HG03565 (cell line): Measurements from ENCODE around the gene SOWAHC.
"Not testable (repeated sequence)": the region's sequence is repeated elsewhere in the genome, so short reads cannot be mapped to it uniquely, and the experiment has no call there.

Experiments used
- ATAC-seq: cut with Tn5 transposase; IDR thresholded peaks from one replicate; pipeline ENCODE4 v1.9.1; 2021; ENCODE audit warnings: mild to moderate bottlenecking, moderate library complexity; ENCODE audit not compliant: unreplicated experiment

The SOWAHC gene

GRCh38 chr2:109615637-109616144, 1.5 kb downstream of the SOWAHC start:
- no peak for ATAC-seq

DNA sequence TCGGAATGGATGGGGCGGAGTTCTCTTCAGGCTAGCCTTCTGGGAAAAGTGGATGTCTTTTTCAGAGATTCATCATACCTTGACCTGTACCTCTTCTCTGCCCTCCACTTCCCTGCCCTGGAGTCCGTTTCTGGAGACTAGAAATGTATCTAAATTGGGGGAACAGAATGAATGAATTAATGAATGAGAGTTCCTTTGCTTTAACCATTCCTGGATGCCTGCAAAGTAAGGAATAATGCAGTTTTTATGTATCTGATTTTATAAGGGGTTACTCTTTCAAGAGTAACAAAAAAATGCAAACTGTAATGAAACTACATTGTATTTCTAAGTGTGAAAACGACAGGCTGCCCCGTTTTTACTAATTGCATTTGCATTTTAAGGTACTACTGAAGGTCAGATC, 2.0 kb downstream of the SOWAHC start:
- ATAC-seq: no peak

DNA sequence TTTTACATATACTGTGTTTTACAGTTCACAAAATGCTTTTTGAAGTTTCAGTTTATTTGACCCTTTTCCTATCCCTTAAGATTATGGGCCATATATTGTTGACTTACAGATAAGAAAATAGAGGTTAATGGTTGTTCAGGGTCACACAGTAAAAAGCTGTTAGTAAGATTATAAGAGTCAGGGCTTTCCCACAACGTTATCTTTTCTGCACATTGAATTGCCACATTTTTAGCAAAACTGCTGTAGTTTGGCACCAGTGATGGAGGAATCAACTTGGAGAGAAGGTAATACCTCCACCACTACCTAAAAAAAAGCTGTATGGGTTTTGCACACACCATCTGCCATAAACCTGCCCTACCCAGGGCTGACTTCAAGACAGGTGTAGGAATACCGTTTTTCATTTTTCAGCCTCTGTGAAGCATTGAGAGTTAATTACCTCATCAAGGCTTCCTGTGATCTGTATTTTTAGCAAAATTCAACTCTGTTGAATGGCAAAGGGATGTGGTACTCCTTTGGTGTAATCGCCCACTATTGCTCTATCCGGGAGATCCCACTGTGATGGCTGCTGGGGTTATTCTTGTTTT, 5.0 kb downstream of the SOWAHC start:
- no peak for ATAC-seq

DNA sequence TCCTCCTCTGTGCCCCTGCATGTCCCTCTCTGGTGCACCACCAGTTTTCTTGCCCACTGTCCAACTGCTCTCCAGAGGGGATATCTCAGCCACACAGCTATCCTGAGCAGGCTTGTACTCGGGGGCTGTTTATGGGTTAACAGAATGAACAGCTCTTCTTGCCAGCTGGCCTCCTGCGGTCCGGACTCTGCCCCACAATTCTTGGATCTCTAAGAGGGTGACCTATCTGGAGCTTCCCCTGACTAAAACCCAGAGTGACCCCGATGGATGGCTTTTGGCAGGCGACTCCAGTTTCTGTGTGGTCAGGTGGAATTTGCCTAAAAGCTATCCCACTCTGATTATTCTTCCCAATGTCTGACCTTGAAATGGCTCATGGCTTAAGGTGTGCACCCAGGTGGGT, 9.1 kb downstream of the SOWAHC start:
- no peak for ATAC-seq

- no peak for ATAC-seq
Measured at GRCh38 chr2:109623923-109624322, 9.8 kb downstream of the SOWAHC start.

GRCh38 chr2:109624339-109624738, 10.2 kb downstream of the SOWAHC start:
- no peak for ATAC-seq

GRCh38 chr2:109628321-109628720, 14.2 kb downstream of the SOWAHC start:
- not testable (repeated sequence) for ATAC-seq

- no peak for ATAC-seq
Measured at GRCh38 chr2:109629867-109630266, 15.7 kb downstream of the SOWAHC start.

- ATAC-seq: no peak
Measured at GRCh38 chr2:109630441-109631430, 16.6 kb downstream of the SOWAHC start.

GRCh38 chr2:109631741-109632140, 17.6 kb downstream of the SOWAHC start:
- ATAC-seq: no peak

- no peak for ATAC-seq
Measured at GRCh38 chr2:109632158-109632789, 18.1 kb downstream of the SOWAHC start.

DNA sequence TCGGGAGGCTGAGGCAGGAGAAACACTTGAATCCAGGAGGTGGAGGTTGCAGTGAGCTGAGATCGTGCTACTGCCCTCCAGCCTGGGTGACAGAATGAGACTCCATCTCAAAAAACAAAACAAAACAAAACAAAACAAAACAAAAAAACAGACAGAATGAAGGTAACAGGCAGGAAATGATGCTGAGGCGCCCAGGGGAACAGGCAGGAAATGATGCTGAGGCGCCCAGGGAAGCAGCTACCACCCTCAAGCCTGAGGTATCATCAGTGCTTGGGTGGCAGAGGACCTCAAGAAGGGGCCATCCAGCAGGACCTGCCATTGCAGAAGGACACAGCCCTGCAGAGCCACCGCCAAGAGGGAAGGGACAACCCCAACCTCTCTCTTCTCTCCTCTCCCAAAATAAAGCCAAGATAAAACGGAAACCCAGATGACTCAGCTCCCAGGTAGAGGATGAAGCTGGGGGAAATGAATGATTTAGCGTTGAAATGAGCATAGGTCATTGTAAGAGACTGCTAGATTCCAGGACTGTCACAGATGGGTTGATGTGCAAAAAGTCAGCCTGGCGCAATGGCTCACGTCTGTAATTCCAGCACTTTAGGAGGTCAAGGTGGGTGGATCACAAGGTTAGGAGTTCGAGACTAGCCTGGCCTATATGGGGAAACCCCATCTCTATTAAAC, 19.3 kb downstream of the SOWAHC start:
- no peak for ATAC-seq

DNA sequence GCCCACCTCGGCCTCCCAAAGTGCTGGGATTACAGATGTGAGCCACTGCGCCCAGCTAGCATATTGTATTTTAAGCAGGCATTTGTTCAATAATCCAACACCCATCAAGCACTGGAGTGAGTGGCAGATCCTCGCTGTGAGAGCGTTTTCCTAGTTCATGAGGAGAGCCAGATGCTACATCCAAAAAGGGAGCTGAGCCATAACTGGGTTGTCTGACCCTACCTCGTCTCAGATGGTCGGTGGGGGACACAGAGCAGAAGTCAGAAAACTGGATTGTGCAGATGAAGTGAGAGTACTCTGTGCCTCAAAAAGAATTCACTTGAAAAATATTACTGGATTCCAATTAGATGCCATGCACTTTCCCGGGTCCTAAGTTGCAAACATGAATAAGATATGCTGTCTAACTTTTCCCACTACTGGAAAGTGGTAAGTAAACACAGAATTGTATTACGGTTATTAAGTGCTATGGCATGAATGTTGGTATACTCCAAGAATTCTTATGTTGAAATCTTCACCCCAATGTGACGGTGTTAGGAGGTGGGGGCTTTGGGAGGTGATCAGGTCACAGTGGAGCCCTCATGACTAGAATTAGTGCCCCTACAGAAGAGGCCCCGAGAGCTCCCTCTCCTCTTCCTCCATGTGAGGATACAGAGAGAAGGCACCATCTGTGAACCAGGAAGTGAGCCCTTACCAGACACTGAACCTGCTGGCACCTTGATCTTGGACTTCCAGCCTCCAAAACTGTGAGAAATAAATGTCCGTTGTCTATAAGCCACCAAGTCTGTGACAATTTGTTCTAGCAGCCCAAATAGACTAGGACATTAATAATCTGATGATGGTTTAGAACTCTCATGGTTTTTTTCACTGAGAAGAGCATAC, 21.5 kb downstream of the SOWAHC start:
- ATAC-seq: no peak

- no peak for ATAC-seq
Measured at GRCh38 chr2:109636317-109636716, 22.2 kb downstream of the SOWAHC start.

DNA sequence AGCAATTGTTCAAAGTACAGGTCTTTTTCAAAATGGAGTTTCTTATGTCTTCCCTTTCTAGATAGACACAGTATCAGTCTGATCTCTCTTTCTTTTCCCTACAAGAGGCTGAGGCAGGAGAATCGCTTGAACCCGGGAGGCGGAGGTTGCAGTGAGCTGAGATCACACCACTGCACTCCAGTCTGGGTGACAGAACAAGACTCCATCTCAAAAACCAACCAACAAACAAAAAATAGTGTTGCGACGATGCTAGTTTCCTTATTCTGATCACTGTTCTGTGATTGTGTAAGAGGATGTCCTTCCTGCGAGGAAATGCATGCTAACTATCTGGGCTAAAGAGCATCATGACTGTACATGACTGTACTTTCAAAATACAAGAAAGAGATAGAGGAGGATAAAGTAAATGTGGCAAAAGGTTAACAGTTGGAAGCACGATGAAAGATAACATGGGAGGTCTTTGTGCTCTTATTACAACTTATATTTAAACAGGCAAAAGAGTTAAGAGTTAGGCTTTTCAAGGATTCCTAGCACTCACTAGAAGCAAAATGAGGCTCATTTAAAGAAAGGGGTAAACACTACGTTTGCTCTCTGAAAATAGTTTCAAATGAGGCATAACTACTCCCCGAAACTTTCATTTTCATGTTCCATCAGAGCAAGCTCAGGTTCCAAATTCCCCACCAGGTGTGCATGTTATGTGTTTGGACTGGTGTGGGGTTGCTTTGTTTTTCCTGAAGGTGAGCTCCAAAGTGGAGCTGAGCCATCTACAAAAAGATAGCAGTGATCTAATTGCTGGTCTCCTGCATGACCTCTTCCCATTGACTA, 23.8 kb downstream of the SOWAHC start:
- peak; percentile 52 for ATAC-seq

DNA sequence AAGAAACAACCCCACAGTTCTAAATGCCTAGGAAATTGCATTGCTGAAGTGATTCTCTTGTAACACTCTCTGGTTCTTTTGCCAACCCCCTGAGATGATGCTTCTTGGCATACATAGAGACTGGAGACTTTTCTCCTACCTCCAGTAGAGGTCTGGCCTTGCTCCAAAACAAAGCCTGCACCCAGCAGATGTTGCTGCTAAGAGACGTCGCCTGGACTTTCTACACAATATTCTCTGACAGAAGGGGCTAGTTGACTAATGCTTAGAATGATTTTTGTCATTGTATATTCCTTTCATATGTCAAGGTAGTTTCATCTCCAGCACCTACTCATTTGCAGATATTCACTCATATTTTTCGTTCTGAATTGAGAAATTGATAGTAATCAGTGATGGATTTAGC, 24.6 kb downstream of the SOWAHC start:
- ATAC-seq: peak; percentile 46

DNA sequence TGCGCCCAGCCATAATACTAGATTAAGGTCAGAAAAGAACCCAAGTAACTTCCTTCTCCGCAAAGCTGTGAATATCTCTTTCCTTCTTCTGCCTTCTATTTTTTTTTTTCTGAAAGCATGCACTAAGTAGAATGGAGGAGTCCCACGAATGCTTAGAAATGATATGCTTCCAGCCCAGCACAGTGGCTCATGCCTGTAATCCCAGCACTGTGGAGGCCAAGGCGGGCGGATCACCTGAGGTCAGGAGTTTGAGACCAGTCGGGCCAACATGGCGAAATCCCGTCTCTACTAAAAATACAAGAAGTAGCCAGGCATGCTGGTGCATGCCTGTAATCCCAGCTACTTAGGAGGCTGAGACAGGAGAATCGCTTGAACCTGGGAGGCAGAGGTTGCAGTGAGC, 25.8 kb downstream of the SOWAHC start:
- not testable (repeated sequence) for ATAC-seq

GRCh38 chr2:109644571-109645275, 30.6 kb downstream of the SOWAHC start:
- no peak for ATAC-seq
